NCI-H345 (cell line): ENCODE results near the gene TUBGCP2.

ENCODE experiments used
- DNase-seq: peaks from one replicate; lab custom pipeline; 2025; lab: John Stamatoyannopoulos, UW

Gene TUBGCP2

GRCh38 chr10:133263674-133264073 is 45.0 kb downstream of the TUBGCP2 start:
- no peak for DNase-seq

- peak; percentile 69 for DNase-seq
Observed at GRCh38 chr10:133262696-133263095, 46.0 kb downstream of the TUBGCP2 start.

DNA sequence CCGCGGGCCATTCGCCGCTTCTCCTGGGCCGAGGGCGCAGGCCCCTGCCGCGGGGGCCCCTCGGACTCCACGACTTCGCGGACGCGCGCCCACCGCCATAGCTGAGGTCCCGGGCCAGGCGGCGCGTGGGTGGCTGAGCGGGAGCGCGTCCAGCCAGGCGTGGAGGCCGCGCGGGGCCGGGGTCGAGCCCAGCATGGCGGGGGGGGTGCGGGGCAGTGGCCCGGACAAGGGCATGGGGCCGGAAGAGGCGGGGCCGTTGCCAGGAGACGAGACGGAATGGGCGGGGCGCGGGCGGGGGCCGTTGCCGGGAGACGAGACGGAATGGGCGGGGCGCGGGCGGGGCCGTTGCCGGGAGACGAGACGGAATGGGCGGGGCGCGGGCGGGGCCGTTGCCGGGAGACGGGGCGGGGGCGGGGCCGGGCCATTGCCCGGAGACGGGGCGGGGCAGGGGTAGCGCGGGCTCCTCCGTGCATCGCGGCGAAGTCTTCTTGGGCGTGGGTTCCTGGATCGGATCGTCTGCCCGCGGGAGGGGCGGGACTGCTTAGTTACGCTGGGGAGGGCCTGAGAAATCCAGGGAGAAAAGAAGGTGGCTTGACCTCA is 46.8 kb downstream of the TUBGCP2 start:
- DNase-seq: peak; percentile 71

GRCh38 chr10:133260895-133261725 is 47.6 kb downstream of the TUBGCP2 start:
- DNase-seq: peak; percentile 29

GRCh38 chr10:133259602-133259989 is 49.1 kb downstream of the TUBGCP2 start:
- no peak for DNase-seq

DNA sequence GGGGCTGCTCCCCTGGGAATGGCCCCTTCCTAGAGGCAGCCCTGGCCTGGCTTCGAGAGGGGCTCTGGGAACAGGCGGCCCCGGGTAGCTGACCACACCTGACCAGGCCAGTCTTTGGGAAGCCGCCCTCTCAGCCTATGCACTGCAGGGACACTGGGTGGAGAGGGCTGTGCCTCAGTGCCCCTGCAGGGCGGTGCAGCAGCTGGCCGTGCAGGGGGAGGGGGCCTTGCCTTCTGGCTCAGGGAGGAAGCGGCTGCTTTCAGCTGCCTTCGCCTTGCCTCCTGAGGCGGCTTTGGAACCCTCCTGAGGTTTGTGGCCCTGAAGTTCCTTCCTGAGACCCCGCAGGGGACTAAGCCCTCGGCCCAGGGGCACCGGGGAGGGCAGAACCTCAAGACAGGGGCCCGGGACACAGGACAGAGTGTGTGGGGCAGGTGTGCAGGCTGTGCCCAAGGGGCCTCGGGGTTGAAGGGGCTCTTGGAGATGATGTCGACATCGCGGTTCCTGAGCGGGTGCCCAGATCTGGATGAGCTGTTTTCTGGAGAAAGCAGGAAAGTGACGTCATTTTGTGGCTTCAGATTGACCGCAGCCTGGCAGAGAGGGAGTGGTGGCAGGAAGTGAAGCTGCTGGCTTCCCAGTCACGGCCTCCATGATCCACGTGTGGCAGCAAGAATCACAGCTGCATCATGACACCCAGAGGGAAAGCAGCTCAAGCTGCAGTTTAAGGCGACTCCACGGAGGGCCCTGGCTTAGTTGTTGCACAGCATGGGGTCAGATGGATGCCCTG is 49.7 kb downstream of the TUBGCP2 start:
- no peak for DNase-seq

GRCh38 chr10:133258066-133258817 is 50.4 kb downstream of the TUBGCP2 start:
- peak; percentile 41 for DNase-seq

- DNase-seq: no peak
Observed at GRCh38 chr10:133257489-133258065, 51.1 kb downstream of the TUBGCP2 start.

GRCh38 chr10:133255323-133255722 is 53.3 kb downstream of the TUBGCP2 start:
- DNase-seq: no peak

DNA sequence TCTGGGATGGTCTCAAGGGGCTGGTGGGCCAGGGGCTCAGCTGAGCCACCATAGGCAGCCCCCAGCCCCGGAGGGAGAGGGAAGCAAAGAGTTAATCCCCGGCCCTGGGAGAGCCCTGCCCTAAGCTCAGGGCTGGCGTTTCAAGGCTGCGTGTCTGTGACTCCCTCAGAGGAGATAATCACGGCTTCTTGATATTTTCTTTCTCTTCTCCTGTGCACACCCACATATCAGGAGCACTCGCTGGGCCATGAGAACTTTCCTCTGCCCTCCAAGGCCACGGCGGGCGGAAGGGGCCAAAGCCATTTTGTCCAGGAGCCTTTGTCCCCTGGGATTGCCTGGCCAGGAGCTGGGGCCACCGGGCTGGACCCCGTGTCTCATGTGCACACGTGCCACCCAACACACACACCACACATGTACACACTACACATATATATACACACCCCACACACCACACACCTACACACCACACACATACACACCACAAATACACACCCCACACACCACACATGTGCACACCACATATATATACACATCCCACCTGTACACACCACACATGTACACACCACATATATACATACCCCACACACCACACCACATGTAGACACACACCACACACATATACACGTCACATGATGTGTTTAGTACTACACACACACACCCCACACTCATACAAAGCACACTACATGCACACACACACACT is 54.1 kb downstream of the TUBGCP2 start:
- no peak for DNase-seq

GRCh38 chr10:133253361-133253955 is 55.2 kb downstream of the TUBGCP2 start:
- no peak for DNase-seq

- no peak for DNase-seq
Observed at GRCh38 chr10:133252223-133252552, 56.5 kb downstream of the TUBGCP2 start.

GRCh38 chr10:133251388-133252222 is 57.1 kb downstream of the TUBGCP2 start:
- no peak for DNase-seq

GRCh38 chr10:133249975-133250754 is 58.5 kb downstream of the TUBGCP2 start:
- no peak for DNase-seq

GRCh38 chr10:133249094-133249780 is 59.4 kb downstream of the TUBGCP2 start:
- DNase-seq: no peak

- no peak for DNase-seq
Observed at GRCh38 chr10:133248334-133248715, 60.3 kb downstream of the TUBGCP2 start.

DNA sequence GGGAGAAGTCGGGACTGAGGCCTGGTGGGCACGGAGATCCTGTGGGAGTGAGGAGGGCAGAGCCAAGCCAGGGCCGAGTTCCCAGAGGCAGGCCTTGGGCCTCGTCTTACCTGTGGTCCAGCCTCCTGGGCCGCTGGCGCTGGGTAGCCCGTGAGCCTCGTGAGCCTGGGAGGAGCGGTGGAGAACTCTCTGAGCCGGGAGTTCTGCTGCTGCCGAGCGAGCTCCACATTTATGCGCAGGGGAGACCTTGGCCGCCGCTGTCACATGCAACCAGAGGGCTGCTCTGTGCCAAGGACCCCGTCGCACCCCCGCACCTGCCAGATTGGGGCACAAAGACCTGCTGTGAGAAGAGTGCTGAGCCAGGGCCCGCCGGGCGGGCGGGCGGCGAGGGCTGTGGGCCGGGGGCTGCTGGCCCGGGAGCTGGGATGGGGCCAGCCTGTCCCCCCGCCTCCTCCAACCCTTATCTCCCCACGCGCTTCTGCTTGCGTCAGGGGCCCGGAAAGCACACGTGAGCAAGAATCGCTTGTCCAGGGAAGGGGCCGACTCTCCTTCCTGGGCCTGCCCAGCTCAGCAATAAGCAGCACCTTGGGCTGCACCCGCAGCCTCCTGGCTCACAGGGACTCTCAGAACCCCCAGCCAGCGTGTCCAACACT is 60.9 kb downstream of the TUBGCP2 start:
- DNase-seq: no peak

- DNase-seq: no peak
Observed at GRCh38 chr10:133246236-133246626, 62.4 kb downstream of the TUBGCP2 start.
